H1 (cell line): Measurements from ENCODE around the gene EXD3. TPM values are rescaled to one million over a fixed set of nuclear protein-coding genes. Genes with fewer than 3 reads are reported as not detected.

Source experiments
- CTCF ChIA-PET: fragments of 300-600 bp; sonication (Branson Sonifier 250); formaldehyde crosslinking; loops from one replicate; lab custom pipeline; 2021; ENCODE audit not compliant: partially characterized antibody; lab: Charles Lee
- POLR2A ChIA-PET: fragments of 300-600 bp; sonication (Branson Sonifier 250); formaldehyde crosslinking; loops from one replicate; lab custom pipeline; 2021; ENCODE audit warnings: inconsistent platforms; ENCODE audit not compliant: partially characterized antibody; lab: Charles Lee
- DNase-seq, 2 experiments: peaks; one replicate each; pipeline versions ENCODE4 v3.0.0 to v3.0.0-alpha.2; 2010 to 2022; ENCODE audit warnings: low spot score in 2 of 2, low read depth in 1 of 2, mixed read lengths in 1 of 2
- FAIRE-seq: peaks from 2 replicates; lab custom pipeline; 2011; peaks lifted over from hg19 to GRCh38; lab: Jason Lieb, UNC
- H2AFZ ChIP-seq: 2 replicates; pipeline ENCODE4 v1.8.1; 2012; ENCODE audit warnings: low read length, inconsistent platforms
- H2AK5ac ChIP-seq: 2 replicates; pipeline ENCODE4 v1.6.1; 2013; ENCODE audit warnings: low read depth, low read length
- H2BK120ac ChIP-seq: replicated peaks from 2 replicates; pipeline ENCODE3; 2013; ENCODE audit warnings: low read depth, low read length, inconsistent platforms
- H2BK12ac ChIP-seq: 2 replicates; pipeline ENCODE4 v1.6.1; 2013; ENCODE audit warnings: low read depth, low read length
- H2BK15ac ChIP-seq: 2 replicates; pipeline ENCODE4 v1.6.1; 2013; ENCODE audit warnings: low read length
- H2BK20ac ChIP-seq: 2 replicates; pipeline ENCODE4 v1.6.1; 2013; ENCODE audit warnings: low read length
- H2BK5ac ChIP-seq: 2 replicates; pipeline ENCODE4 v1.6.1; 2013; ENCODE audit warnings: low read depth, low read length
- H3K14ac ChIP-seq: 2 replicates; pipeline ENCODE4 v1.6.1; 2013; ENCODE audit warnings: inconsistent platforms; ENCODE audit not compliant: insufficient read length
- H3K18ac ChIP-seq: 2 replicates; pipeline ENCODE4 v1.6.1; 2013; ENCODE audit warnings: low read length; ENCODE audit errors: extremely low read depth
- H3K23ac ChIP-seq: 2 replicates; pipeline ENCODE4 v1.6.1; 2013; ENCODE audit warnings: inconsistent platforms; ENCODE audit not compliant: insufficient read length
- H3K23me2 ChIP-seq: 2 replicates; pipeline ENCODE4 v1.6.1; 2013; ENCODE audit warnings: low read depth, low read length
- H3K27ac ChIP-seq: 2 replicates; pipeline ENCODE4 v1.6.1; 2011; ENCODE audit warnings: low read depth, low read length, inconsistent platforms
- H3K27me3 ChIP-seq, 4 experiments: replicated peaks in 1 of 4; 1 replicate in 1 of 4; 2 replicates in 3 of 4; pipeline versions ENCODE4 v1.6.1 to v1.8.1; 2011 to 2013; ENCODE audit warnings: low read length in 3 of 4, mild to moderate bottlenecking in 3 of 4, inconsistent platforms in 2 of 4, mixed read lengths in 2 of 4, moderate library complexity in 1 of 4; ENCODE audit not compliant: control insufficient read depth in 3 of 4, insufficient read depth in 3 of 4; ENCODE audit errors: extremely low read depth in 1 of 4
- H3K36me3 ChIP-seq, 4 experiments: 2 replicates each; pipeline versions ENCODE4 v1.6.1 to v1.8.1; 2011 to 2013; ENCODE audit warnings: mild to moderate bottlenecking in 4 of 4, low read length in 3 of 4, moderate library complexity in 2 of 4, control low read depth in 1 of 4, inconsistent platforms in 1 of 4; ENCODE audit not compliant: insufficient read depth in 4 of 4, control insufficient read depth in 2 of 4
- H3K4ac ChIP-seq: replicated peaks from 2 replicates; pipeline ENCODE3; 2013; ENCODE audit warnings: low read length, low read depth, mixed read lengths, inconsistent platforms; ENCODE audit not compliant: insufficient read length
- H3K4me1 ChIP-seq, 4 experiments: replicated peaks in 1 of 4; 1 replicate in 1 of 4; 2 replicates in 3 of 4; pipeline versions ENCODE4 v1.6.1 to v1.8.1; 2011 to 2013; ENCODE audit warnings: low read length in 3 of 4, inconsistent platforms in 2 of 4, mixed read lengths in 1 of 4; ENCODE audit not compliant: insufficient read depth in 4 of 4, control insufficient read depth in 3 of 4
- H3K4me2 ChIP-seq, 2 experiments: 2 replicates each; pipeline versions ENCODE4 v1.6.1 to v1.8.1; 2011 to 2013; ENCODE audit warnings: low read depth in 2 of 2, low read length in 2 of 2, control low read depth in 1 of 2, inconsistent platforms in 1 of 2, mild to moderate bottlenecking in 1 of 2; ENCODE audit not compliant: insufficient read depth in 1 of 2
- H3K4me3 ChIP-seq, 4 experiments: fragments of 200-600, 300-600 bp in 1 of 4; sonication (generic), shearing (Covaris generic), sonication (Bioruptor Twin) in 1 of 4; 2 replicates each; pipeline versions ENCODE4 v1.5.1 to v1.8.1; 2011 to 2016; ENCODE audit warnings: low read length in 4 of 4, low read depth in 3 of 4, control low read depth in 2 of 4, inconsistent platforms in 2 of 4, mild to moderate bottlenecking in 2 of 4, mixed read lengths in 1 of 4, moderate library complexity in 1 of 4; ENCODE audit not compliant: insufficient read depth in 2 of 4; ENCODE audit errors: extremely low read depth in 1 of 4
- H3K56ac ChIP-seq: replicated peaks from 2 replicates; pipeline ENCODE3; 2013; ENCODE audit warnings: low read depth, mild to moderate bottlenecking, mixed read lengths, low read length, inconsistent platforms; ENCODE audit not compliant: insufficient read length
- H3K79me1 ChIP-seq: 2 replicates; pipeline ENCODE4 v1.6.1; 2013; ENCODE audit warnings: low read depth, low read length, control low read depth
- H3K79me2 ChIP-seq, 2 experiments: 2 replicates each; pipeline versions ENCODE4 v1.6.1 to v1.8.1; 2012 to 2013; ENCODE audit warnings: low read length in 2 of 2, mild to moderate bottlenecking in 2 of 2, inconsistent platforms in 1 of 2; ENCODE audit not compliant: insufficient read depth in 2 of 2, control insufficient read depth in 1 of 2
- H3K9ac ChIP-seq, 4 experiments: replicated peaks in 1 of 4; 1 replicate in 1 of 4; 2 replicates in 3 of 4; pipeline versions ENCODE4 v1.6.1 to v1.8.1; 2011 to 2013; ENCODE audit warnings: low read depth in 3 of 4, low read length in 3 of 4, control low read depth in 2 of 4, mild to moderate bottlenecking in 2 of 4, moderate library complexity in 2 of 4, inconsistent platforms in 1 of 4; ENCODE audit errors: extremely low read depth in 1 of 4
- H3K9me3 ChIP-seq, 2 experiments: 2 replicates each; pipeline versions ENCODE4 v1.6.1 to v1.8.1; 2012 to 2013; ENCODE audit warnings: mild to moderate bottlenecking in 2 of 2, moderate library complexity in 2 of 2, control low read depth in 1 of 2, inconsistent platforms in 1 of 2, low read depth in 1 of 2, low read length in 1 of 2, mixed read lengths in 1 of 2; ENCODE audit not compliant: insufficient read depth in 2 of 2
- H4K20me1 ChIP-seq, 2 experiments: replicated peaks in 1 of 2; 2 replicates each; pipeline versions ENCODE3 to v1.8.1; 2011 to 2013; ENCODE audit warnings: inconsistent platforms in 2 of 2, low read length in 2 of 2, mild to moderate bottlenecking in 1 of 2; ENCODE audit not compliant: insufficient read depth in 2 of 2, control insufficient read depth in 1 of 2
- H4K5ac ChIP-seq: 2 replicates; pipeline ENCODE4 v1.6.1; 2013; ENCODE audit warnings: low read length, low read depth, mixed read lengths, inconsistent platforms; ENCODE audit not compliant: insufficient read length
- H4K8ac ChIP-seq: 2 replicates; pipeline ENCODE4 v1.8.0; 2013; ENCODE audit warnings: mild to moderate bottlenecking, moderate library complexity, low read length, inconsistent platforms; ENCODE audit not compliant: insufficient read depth; ENCODE audit errors: extremely low read depth
- H4K91ac ChIP-seq: replicated peaks from 2 replicates; pipeline ENCODE3; 2013; ENCODE audit warnings: low read length, mixed read lengths, inconsistent platforms; ENCODE audit not compliant: insufficient read length
- CHD1 ChIP-seq: IDR thresholded peaks from 2 replicates; pipeline ENCODE4 v1.6.1; 2012; ENCODE audit warnings: low read depth, low read length, improper control_type of control experiment
- GTF2F1 ChIP-seq: IDR thresholded peaks from 2 replicates; pipeline ENCODE4 v1.6.1; 2012; ENCODE audit warnings: low read depth, low read length, improper control_type of control experiment, borderline replicate concordance
- NANOG ChIP-seq: IDR thresholded peaks from 2 replicates; pipeline ENCODE4 v1.6.1; 2011; ENCODE audit warnings: low read length, low read depth, mild to moderate bottlenecking, inconsistent platforms; ENCODE audit not compliant: insufficient read depth, poor library complexity, severe bottlenecking
- RXRA ChIP-seq: IDR thresholded peaks from 2 replicates; pipeline ENCODE4 v1.6.1; 2011; ENCODE audit warnings: low read depth, mild to moderate bottlenecking, low read length, moderate library complexity; ENCODE audit not compliant: insufficient read depth
- TCF12 ChIP-seq: IDR thresholded peaks from 2 replicates; pipeline ENCODE4 v1.6.1; 2011; ENCODE audit warnings: low read depth, mild to moderate bottlenecking, low read length
- USF2 ChIP-seq: IDR thresholded peaks from 2 replicates; pipeline ENCODE4 v1.6.1; 2011; ENCODE audit warnings: low read length, improper control_type of control experiment
- WGBS, 2 experiments: shearing (Covaris generic) in 1 of 2; methylation state at CpG; one replicate each; pipeline versions ENCODE4 v1.1.6 to v1.1.7; 2013 to 2015; ENCODE audit warnings: low lambda C conversion rate in 2 of 2, mixed read lengths in 2 of 2, inconsistent platforms in 1 of 2, low coverage in 1 of 2, missing lambda C conversion rate in 1 of 2; ENCODE audit not compliant: insufficient replicate concordance in 2 of 2, insufficient coverage in 1 of 2, insufficient read length in 1 of 2; ENCODE audit errors: extremely low coverage in 1 of 2, missing lambda C conversion rate in 1 of 2; 5-methylcytosine and 5-hydroxymethylcytosine counted together
- polyA plus RNA-seq, 7 experiments: library from polyadenylated mRNA; depleted of rRNA in 3 of 7; stranded (reverse) in 5 of 7; unstranded in 2 of 7; fragments of >200 nt in 5 of 7; fragments of 200-250 nt in 2 of 7; gene quantifications; 1 replicate in 5 of 7; 2 replicates in 1 of 7; 4 replicates in 1 of 7; pipeline versions ENCODE4 v1.2.1 to v1.2.3, GENCODE V29; 2011 to 2013; ENCODE audit warnings: missing spikeins in 2 of 7, mixed read lengths in 2 of 7
- total RNA-seq: library from RNA; stranded (reverse); fragmentation: NEBNext Ultra II Directional; extraction: Animal tissue kit (Norgen Biotek cat#: 25700); gene quantifications from 2 replicates; pipeline ENCODE4 v1.2.1, GENCODE V29; 2021
- TF ChIP-seq, protein P1 (sequence below): IDR thresholded peaks from 2 replicates; pipeline ENCODE4 v1.6.1; 2012; ENCODE audit warnings: inconsistent platforms

EXD3 gene
- total and polyA plus RNA-seq, 2 of the 8 experiments (the other 6 are each of a cell fraction or from before 2014, with no cell fraction given): 7.2 to 9.4 TPM

- Histone ChIP-seq H3K36me3 (no peaks in the 10 kb centered on the region), H4K8ac (no peak overlapping the region), H3K4me2 (no peak overlapping the region), H2BK120ac (no peak overlapping the region), H3K27me3 (no peaks in the 10 kb centered on the region), H3K4me1 (peaks cover 0 to 3% (median 0%) of the 10 kb centered on the region in 4 experiments; a peak in 2 of 7 replicates), H2BK15ac (no peak overlapping the region), H3K9ac (no peak overlapping the region), H3K4ac (no peak overlapping the region), H3K23ac (no peak overlapping the region), H2AK5ac (no peak overlapping the region), H4K91ac (no peak overlapping the region), H3K18ac (no peak overlapping the region), H2BK5ac (no peak overlapping the region), H3K56ac (no peak overlapping the region), H3K4me3 (no peak overlapping the region), H2BK12ac (no peak overlapping the region), H4K20me1 (no peaks in the 10 kb centered on the region), H3K79me2 (no peaks in the 10 kb centered on the region), H3K27ac (no peak overlapping the region), H3K23me2 (no peaks in the 10 kb centered on the region), H2AFZ (no peak overlapping the region), H3K9me3 (no peaks in the 10 kb centered on the region), H2BK20ac (no peak overlapping the region), H4K5ac (no peak overlapping the region), H3K14ac (no peak overlapping the region), H3K79me1 (no peaks in the 10 kb centered on the region)
- DNase-seq (no peak), FAIRE-seq (no peak)
- TF ChIP-seq TCF12: no peak
- no peak for TF ChIP-seq USF2
- TF ChIP-seq CHD1: no peak
- no peak for TF ChIP-seq RXRA
- no peak for TF ChIP-seq GTF2F1
- no peak for TF ChIP-seq NANOG
- TF ChIP-seq, protein P1, sequence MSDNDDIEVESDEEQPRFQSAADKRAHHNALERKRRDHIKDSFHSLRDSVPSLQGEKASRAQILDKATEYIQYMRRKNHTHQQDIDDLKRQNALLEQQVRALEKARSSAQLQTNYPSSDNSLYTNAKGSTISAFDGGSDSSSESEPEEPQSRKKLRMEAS: no peak
- CTCF ChIA-PET: interaction anchor here (2.3 to 2.5 kb wide), 2 partner anchors 10 to 12 kb away, joined by 6 to 7 read pairs; partner anchors contain the start of genes EXD3 and NOXA1
- POLR2A ChIA-PET: interaction anchor here (1.1 to 2.5 kb wide), 2 partner anchors 10 to 11 kb away, joined by 4 to 11 read pairs; partner anchors contain the start of genes EXD3 and NOXA1
- WGBS, 2 experiments: 88% methylated on average over 13 of the region's 19 CpGs; no CpG with 5 or more reads in 1 of the 2 experiments
Measured at GRCh38 chr9:137433349-137433915, 10.5 kb upstream of the EXD3 start.
